HG03280 (cell line): ENCODE measurements around the gene ZNF611.
A peak's percentile ranks its signal among the peaks of the same experiment; 100 is the strongest.
"Not testable (repeated sequence)": the region's sequence is repeated elsewhere in the genome, so short reads cannot be mapped to it uniquely, and the experiment has no call there.

Source experiments
- ATAC-seq: cut with Tn5 transposase; IDR thresholded peaks from one replicate; pipeline ENCODE4 v1.9.1; 2021; ENCODE audit warnings: mild to moderate bottlenecking, moderate library complexity; ENCODE audit not compliant: unreplicated experiment

ZNF611 gene

GRCh38 chr19:52720541-52720940 is 14.3 kb downstream of the ZNF611 start:
- not testable (repeated sequence) for ATAC-seq

GRCh38 chr19:52716522-52716921 is 18.3 kb downstream of the ZNF611 start:
- ATAC-seq: no peak

GRCh38 chr19:52715902-52716301 is 18.9 kb downstream of the ZNF611 start:
- not testable (repeated sequence) for ATAC-seq

- ATAC-seq: not testable (repeated sequence)
Measured at GRCh38 chr19:52715330-52715729, 19.5 kb downstream of the ZNF611 start.

GRCh38 chr19:52713051-52713450 is 21.8 kb downstream of the ZNF611 start:
- not testable (repeated sequence) for ATAC-seq

- ATAC-seq: not testable (repeated sequence)
Measured at GRCh38 chr19:52711661-52712060, 23.2 kb downstream of the ZNF611 start.

GRCh38 chr19:52710538-52710937 is 24.3 kb downstream of the ZNF611 start:
- no peak for ATAC-seq

- not testable (repeated sequence) for ATAC-seq
Measured at GRCh38 chr19:52705615-52706014, 29.2 kb downstream of the ZNF611 start.

GRCh38 chr19:52703917-52704316 is 30.9 kb downstream of the ZNF611 start:
- ATAC-seq: no peak

- ATAC-seq: no peak
Measured at GRCh38 chr19:52700673-52701072, 34.2 kb downstream of the ZNF611 start.

- not testable (repeated sequence) for ATAC-seq
Measured at GRCh38 chr19:52699555-52699954, 35.3 kb downstream of the ZNF611 start.

GRCh38 chr19:52695996-52696395 is 38.8 kb downstream of the ZNF611 start:
- no peak for ATAC-seq

GRCh38 chr19:52694921-52695320 is 39.9 kb downstream of the ZNF611 start:
- no peak for ATAC-seq

GRCh38 chr19:52694281-52694680 is 40.6 kb downstream of the ZNF611 start:
- ATAC-seq: not testable (repeated sequence)

GRCh38 chr19:52692431-52693008 is 42.3 kb downstream of the ZNF611 start:
- ATAC-seq: no peak

- ATAC-seq: no peak
Measured at GRCh38 chr19:52691737-52692136, 43.1 kb downstream of the ZNF611 start.

- no peak for ATAC-seq
Measured at GRCh38 chr19:52691215-52691610, 43.6 kb downstream of the ZNF611 start.

GRCh38 chr19:52690369-52691214 is 44.3 kb downstream of the ZNF611 start:
- ATAC-seq: peak; percentile 94

GRCh38 chr19:52689843-52690368 is 44.9 kb downstream of the ZNF611 start:
- ATAC-seq: peak; percentile 35

- not testable (repeated sequence) for ATAC-seq
Measured at GRCh38 chr19:52688925-52689796, 45.7 kb downstream of the ZNF611 start.

- no peak for ATAC-seq
Measured at GRCh38 chr19:52688335-52688734, 46.5 kb downstream of the ZNF611 start.
